ENCODE data around the gene EML3.
"Not testable (repeated sequence)": the region's sequence is repeated elsewhere in the genome, so short reads cannot be mapped to it uniquely, and the experiment has no call there.

EML3 gene

DNA sequence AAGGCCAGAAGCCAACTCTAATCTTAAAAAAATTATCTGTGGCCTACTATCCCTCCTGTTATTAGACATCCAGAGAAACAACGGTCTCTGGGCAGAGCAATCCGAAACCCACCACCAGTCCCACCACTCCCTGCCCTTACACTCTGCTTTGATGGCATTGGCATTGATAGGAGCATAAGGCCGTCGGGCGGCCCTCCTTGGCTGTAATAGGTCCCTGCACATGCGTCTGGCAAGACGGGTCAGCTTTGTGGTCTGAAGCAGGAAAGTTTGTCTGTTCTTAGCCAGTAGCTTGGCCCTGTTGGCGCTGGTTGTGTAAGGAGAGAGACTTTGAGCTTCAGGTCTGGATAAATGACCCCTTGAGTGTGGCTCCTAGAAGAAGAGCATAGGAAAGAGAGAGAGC, 17.5 kb downstream of the EML3 start:
- DNase-seq (ENCODE audit: low read depth): no peak

- peak; percentile 54 for DNase-seq (ENCODE audit: low read depth)
These were observed 19.0 kb downstream of the EML3 start for GRCh38 chr11:62593434-62594044.

GRCh38 chr11:62592989-62593421, 19.6 kb downstream of the EML3 start:
- DNase-seq (ENCODE audit: low read depth): no peak

GRCh38 chr11:62592146-62592815, 20.3 kb downstream of the EML3 start:
- DNase-seq (ENCODE audit: low read depth): no peak

DNA sequence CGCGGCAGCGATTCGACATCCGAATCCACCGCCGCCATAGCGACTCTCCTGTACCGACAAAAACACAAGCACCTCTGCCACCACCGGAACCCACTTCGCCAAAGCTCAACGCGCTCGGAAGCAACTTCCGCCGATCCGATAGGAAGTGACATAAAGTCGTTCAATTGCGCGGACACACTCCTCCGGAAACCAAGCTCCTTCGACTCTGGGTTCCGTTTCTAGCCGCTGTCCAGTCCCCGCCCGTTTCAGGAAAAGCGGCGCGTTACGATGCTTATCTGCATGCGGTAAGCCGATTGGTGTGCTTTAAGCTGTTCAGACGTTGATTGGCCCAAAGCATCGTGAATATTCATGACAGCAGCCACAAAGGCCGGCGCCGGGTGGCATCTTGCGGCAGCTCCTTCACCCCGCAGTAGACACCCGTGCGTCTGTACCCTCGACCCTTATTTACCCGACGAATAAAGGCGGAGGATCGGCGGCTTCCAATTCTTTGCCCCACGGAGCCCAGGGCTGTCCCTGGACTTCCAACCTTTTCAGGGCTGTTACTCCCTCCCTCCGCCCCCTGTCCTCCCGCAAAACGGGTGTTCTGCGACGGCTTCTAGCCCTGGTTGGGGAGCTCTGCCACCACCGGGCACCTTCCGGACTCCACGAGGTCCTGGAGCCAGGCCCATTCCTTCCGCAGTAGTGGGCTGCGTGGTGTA, 21.0 kb downstream of the EML3 start, which contains the start of gene TUT1:
Gene TUT1, minus strand, starts transcription at position 76 of the 698 bp plus-strand sequence. Its CDS starts 38 bp downstream, at position 38.
- peak; percentile 98 for DNase-seq (ENCODE audit: low read depth)

DNA sequence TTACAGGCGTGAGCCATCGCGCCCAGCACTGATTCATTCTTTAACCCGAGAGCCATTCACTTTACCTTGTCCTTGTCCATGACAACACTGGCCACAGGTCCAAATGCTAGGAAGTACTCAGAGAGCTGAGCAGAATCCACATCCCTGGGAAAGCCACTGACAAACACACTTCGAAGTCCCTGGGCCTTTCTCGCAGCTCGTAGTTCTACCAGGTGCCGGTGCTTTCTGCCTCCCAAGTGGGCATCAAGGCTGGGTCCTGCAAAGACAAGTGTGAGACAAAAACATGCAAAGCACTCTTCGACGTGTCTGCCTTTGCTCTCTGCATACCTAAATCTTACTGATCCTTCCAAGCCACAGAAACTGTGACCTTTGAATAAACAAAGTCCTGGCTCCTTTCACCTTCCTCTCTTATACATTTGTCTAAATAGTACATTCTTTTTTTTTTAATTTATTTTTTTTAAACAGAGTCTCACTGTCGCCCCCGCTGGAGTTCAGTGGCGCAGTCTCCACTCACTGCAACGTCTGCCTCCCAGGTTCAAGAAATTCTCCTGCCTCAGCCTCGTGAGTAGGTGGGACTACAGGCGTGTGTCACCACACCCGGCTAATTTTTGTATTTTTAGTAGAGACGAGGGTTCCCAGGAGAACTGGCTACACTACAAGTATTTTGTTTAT, 23.5 kb downstream of the EML3 start:
- no peak for DNase-seq (ENCODE audit: low read depth)

DNA sequence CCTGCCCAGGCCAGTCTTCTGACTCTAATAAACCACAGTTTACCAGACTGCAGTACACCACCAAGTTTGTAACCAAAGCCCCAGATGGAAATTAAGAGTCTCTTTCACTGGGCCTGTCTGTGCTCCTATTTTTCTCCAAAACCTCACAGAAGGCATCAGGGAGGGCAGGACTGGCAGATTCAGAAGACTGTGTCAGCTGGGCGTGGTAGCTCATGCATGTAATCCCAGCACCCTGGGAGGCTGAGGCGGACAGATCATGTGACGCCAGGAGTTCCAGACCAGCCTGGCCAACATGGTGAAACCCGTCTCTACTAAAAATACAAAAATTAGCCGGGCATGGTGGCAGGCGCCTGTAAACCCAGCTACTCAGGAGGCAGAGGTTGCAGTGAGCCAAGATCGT, 27.2 kb downstream of the EML3 start:
- DNase-seq (ENCODE audit: low read depth): not testable (repeated sequence)

DNA sequence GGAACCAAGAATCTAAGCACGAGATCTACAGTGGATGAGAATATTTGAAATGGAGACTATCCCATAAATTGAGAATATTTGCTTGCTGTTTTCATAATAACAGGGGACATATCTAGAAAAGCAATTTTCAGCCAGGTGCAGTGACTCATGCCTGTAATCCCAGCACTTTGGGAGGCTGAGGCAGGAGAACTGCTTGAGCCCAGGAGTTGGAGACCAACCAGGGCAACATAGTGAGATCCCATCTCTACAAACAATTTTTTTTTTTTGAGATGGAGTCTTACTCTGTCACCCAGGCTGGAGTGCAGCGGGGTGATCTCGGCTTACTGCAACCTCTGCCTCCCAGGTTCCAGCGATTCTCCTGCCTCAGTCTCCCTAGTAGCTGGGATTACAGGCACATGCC, 30.8 kb downstream of the EML3 start:
- not testable (repeated sequence) for DNase-seq (ENCODE audit: low read depth)

- DNase-seq (ENCODE audit: low read depth): no peak
These were observed 31.4 kb downstream of the EML3 start for GRCh38 chr11:62580959-62581715.

DNA sequence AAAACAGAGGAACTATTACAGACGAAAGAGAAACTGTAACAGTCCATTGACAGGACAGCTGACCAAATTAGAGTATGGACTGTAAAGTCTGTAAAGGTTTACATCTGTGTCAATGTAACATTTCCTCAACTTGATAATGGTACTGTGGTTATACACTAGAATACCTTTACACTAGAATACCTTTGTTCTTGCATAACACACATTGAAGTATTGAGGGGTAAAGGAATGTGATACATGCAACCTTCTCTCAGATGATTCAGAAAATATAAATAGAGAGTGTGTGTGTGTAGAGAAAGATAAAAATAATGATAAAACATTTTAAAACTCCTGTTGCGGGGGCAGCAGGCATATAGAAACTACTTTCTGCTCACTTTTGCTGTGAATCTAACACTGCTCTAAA, 33.3 kb downstream of the EML3 start:
- DNase-seq (ENCODE audit: low read depth): no peak

DNA sequence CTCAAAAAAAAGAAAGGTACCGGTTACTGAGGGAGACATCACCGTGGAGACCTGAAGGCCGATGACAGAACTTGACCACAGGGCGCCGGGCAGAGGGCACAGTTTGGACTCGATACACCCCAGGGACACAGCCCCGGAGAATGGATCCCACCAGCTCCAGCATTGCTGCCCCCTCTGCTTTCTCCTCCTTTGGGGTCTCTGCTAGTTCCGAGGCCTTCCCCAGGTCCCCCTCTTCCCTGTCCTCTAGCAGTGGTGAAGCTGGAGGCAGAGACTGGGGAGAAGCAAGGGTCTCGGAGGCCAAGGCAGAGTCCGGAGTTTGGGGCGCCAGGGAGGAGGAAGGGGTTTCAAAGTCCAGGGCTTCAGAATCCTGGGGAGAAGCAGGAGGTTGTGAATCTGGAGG, 34.0 kb downstream of the EML3 start:
- no peak for DNase-seq (ENCODE audit: low read depth)

DNA sequence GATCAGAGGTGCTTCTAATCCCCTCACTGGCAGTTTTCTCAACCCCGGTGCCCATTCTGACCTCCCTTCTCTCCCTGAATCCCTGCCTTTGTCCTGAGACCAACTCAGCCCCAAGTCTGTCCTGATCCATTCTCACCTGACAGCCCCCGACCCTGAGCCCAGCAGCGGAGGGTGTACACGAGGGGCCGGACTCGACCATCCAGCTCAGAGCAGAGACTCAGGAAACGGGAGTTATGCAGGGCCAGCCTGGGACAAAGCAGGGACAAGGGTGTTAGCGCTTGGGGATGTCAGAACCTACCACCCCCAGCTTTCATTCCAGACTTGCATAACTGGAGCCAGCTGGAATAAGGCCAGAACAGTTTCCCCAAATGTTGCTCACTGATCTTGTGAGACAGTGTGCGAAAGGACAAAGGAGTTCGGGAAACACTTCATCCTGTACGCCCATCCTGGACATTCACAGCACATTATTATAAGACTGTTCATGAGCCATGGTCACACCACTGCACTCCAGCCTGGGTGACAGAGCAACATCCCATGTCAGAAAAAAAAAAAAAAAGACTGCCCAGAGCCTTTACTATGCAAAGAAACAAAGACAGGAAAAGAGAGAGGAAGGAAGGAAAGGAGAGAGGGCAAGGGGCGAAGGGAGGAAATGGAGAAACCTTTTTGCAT, 35.4 kb downstream of the EML3 start:
- DNase-seq (ENCODE audit: low read depth): no peak

GRCh38 chr11:62575837-62576236, 36.7 kb downstream of the EML3 start:
- no peak for DNase-seq (ENCODE audit: low read depth)

- DNase-seq (ENCODE audit: low read depth): no peak
These were observed 37.4 kb downstream of the EML3 start for GRCh38 chr11:62575156-62575555.

DNA sequence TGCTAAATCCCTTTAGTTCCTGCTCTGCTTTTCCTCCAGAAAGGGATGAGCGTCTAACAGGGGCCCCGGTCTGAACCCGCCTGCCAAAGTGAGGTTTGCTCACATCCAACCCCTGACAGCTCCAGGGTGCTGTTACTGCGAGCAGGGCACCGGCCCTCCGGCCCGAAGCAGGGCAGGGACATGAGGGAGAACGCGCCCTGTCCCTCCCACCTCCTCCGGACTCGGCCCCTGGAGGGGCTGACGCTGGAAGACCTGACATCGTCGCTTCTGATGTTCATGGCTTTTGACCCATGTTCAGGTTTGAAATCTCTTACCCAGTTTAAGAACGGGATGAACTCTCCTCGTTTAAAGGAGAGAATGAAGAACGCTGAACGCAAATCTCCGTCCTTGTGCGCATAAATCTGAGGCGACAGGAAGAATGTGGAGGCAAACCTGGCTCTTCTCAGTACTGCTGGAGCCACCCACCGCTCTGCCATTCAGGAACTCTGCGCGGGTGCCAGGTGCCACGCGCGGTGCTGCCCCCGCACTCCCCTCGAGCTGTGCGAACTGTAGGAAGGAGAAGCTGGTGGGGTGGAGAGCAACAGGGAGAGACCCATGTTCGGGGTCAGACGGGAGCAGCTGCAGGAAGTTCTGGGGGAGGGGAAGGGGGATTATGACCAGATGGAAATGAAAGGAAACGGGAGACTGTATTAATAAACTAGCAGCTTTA, 38.1 kb downstream of the EML3 start:
- no peak for DNase-seq (ENCODE audit: low read depth)

GRCh38 chr11:62573592-62574362, 38.8 kb downstream of the EML3 start, which contains the start of gene EEF1G:
Gene EEF1G (minus strand): TSS chr11:62573891. CDS start chr11:62573842, 49 bp downstream.
- DNase-seq (ENCODE audit: low read depth): peak; percentile 100

DNA sequence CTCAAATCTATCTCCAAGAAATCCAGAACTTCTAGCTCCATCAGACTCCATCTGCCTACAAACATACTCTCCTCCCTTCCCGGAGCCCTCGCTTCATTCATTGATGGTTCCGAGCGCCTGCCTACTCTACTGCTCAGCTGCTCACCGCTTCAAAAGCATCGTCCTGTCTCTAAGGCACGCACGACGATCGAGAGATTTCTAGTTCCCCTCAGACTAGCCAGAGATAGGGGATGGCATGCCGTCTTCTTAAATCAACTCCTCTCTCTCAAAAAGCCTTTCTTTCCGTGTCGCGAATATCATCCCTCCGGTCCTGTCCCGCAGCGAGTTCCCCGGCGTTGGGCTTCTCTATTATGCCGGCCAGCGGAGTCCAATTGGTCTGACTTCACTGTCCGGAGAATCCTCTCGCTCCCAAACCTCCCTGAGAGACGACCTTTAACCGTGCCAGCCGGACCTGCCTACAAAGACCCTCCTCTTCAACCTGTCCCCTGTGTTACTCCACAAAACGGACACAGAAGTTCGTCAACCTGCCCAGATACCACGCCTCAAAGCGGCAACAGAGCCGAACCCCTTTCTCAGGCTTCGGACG, 39.5 kb downstream of the EML3 start:
- no peak for DNase-seq (ENCODE audit: low read depth)

DNA sequence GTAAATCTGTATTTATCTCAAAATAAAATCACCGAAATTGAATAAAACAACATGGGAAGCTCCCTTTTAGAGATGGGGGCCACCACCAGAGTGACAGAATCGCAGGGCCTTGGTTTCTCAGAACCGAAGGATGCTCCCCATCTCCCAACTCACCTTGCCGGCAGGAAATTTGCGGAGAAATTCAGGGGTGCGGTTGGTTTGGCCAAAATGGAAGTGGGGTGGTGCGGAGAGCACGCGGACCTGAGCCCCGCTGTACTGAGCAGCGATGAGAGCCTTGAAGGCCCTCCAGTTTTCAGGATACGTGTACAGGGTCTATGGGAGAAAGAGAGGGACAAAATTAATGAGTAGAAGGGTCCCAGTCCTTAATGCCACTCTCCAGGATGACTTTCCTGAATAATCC, 40.1 kb downstream of the EML3 start:
- no peak for DNase-seq (ENCODE audit: low read depth)

DNA sequence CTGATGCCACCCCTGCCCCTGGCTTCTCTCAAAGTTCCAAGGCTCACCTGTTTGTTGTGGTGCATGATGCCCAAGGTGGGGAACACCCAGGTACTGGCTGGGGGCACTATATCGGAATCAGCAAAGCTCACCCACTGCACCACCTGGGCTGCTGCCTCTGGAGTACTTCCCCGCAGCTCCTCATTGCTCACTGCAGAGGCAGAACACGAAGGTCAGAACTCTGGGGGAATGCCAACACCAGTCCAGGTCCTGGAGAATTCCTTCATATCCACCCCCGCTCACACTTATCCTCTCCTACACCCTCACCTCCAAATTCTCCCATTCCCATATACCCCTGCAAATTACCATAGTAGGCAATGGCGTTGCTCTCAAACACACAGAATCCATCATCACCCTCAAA, 41.1 kb downstream of the EML3 start:
- DNase-seq (ENCODE audit: low read depth): not testable (repeated sequence)

All from stromal cell of bone marrow (primary cell).